SK-N-SH treated with all-trans-retinoic acid at 6 μM for 48 hours (cell line): ENCODE measurements around the gene SSMEM1.
"Not testable (repeated sequence)": the region's sequence is repeated elsewhere in the genome, so short reads cannot be mapped to it uniquely, and the experiment has no call there.

Source experiments
- ATAC-seq: fragments of 200-7000 bp; cut with Tn5 transposase; 3 replicates; pipeline ENCODE4 v1.9.1; 2020; ENCODE audit warnings: mild to moderate bottlenecking, moderate library complexity
- ARNTL ChIP-seq: fragments of 450-650 bp; formaldehyde crosslinking; IDR thresholded peaks from 2 replicates; pipeline ENCODE4 v1.5.0; 2020; ENCODE audit warnings: low read depth, mild to moderate bottlenecking, moderate library complexity, borderline replicate concordance
- BACH2 ChIP-seq: fragments of 250-450 bp; sonication (Bioruptor Pico); IDR thresholded peaks from 2 replicates; pipeline ENCODE4 v1.9.0; 2021; ENCODE audit warnings: mild to moderate bottlenecking, borderline replicate concordance
- CSDC2 ChIP-seq: fragments of 250-450 bp; sonication (Bioruptor Pico); IDR thresholded peaks from 2 replicates; pipeline ENCODE4 v1.5.0; 2020; ENCODE audit warnings: mild to moderate bottlenecking, moderate library complexity
- CSRNP3 ChIP-seq: fragments of 250-450 bp; sonication (Bioruptor Pico); IDR thresholded peaks from 2 replicates; pipeline ENCODE4 v1.5.1; 2021; ENCODE audit warnings: mild to moderate bottlenecking, moderate library complexity
- ESRRG ChIP-seq: fragments of 250-450 bp; sonication (Bioruptor Pico); IDR thresholded peaks from 2 replicates; pipeline ENCODE4 v1.6.1; 2021; ENCODE audit warnings: mild to moderate bottlenecking
- ISL1 ChIP-seq: fragments of 250-450 bp; sonication (Bioruptor Pico); IDR thresholded peaks from 2 replicates; pipeline ENCODE4 v2.1.2; 2022; ENCODE audit warnings: mild to moderate bottlenecking, moderate library complexity
- PPARA ChIP-seq: fragments of 250-450 bp; sonication (Bioruptor Pico); IDR thresholded peaks from 2 replicates; pipeline ENCODE4 v1.5.0; 2020; ENCODE audit warnings: mild to moderate bottlenecking, borderline replicate concordance
- RARB ChIP-seq: fragments of 250-450 bp; sonication (Bioruptor Pico); IDR thresholded peaks from 2 replicates; pipeline ENCODE4 v1.8.0; 2021; ENCODE audit warnings: mild to moderate bottlenecking, moderate library complexity
- TCF4 ChIP-seq: fragments of 250-450 bp; sonication (Bioruptor Pico); IDR thresholded peaks from 2 replicates; pipeline ENCODE4 v1.8.0; 2021; ENCODE audit warnings: mild to moderate bottlenecking, moderate library complexity, borderline replicate concordance
- TOX ChIP-seq: fragments of 250-450 bp; sonication (Bioruptor Pico); IDR thresholded peaks from 2 replicates; pipeline ENCODE4 v1.8.0; 2021; ENCODE audit warnings: mild to moderate bottlenecking, moderate library complexity, borderline replicate concordance
- TSHZ2 ChIP-seq: fragments of 250-450 bp; sonication (Bioruptor Pico); IDR thresholded peaks from 2 replicates; pipeline ENCODE4 v1.5.0; 2020; ENCODE audit warnings: mild to moderate bottlenecking, moderate library complexity
- ZC3H10 ChIP-seq: fragments of 250-450 bp; sonication (Bioruptor Pico); IDR thresholded peaks from 2 replicates; pipeline ENCODE4 v1.5.1; 2021; ENCODE audit warnings: mild to moderate bottlenecking, moderate library complexity
- ZFP3 ChIP-seq: fragments of 250-450 bp; sonication (Bioruptor Pico); IDR thresholded peaks from 2 replicates; pipeline ENCODE4 v1.5.0; 2020; ENCODE audit warnings: mild to moderate bottlenecking, moderate library complexity
- ZFP30 ChIP-seq: fragments of 450-650 bp; formaldehyde crosslinking; IDR thresholded peaks from 2 replicates; pipeline ENCODE4 v1.5.0; 2022; ENCODE audit warnings: mild to moderate bottlenecking, moderate library complexity
- ZNF565 ChIP-seq: fragments of 450-650 bp; formaldehyde crosslinking; conservative IDR thresholded peaks from 2 replicates; pipeline ENCODE4 v1.5.0; 2020; ENCODE audit warnings: low read depth, mild to moderate bottlenecking, moderate library complexity
- ZNF70 ChIP-seq: fragments of 450-650 bp; formaldehyde crosslinking; IDR thresholded peaks from 2 replicates; pipeline ENCODE4 v1.5.0; 2020; ENCODE audit warnings: mild to moderate bottlenecking, moderate library complexity
- ZNF8 ChIP-seq: fragments of 450-650 bp; formaldehyde crosslinking; IDR thresholded peaks from 2 replicates; pipeline ENCODE4 v1.5.0; 2020; ENCODE audit warnings: mild to moderate bottlenecking, moderate library complexity
- TF ChIP-seq, protein P1 (sequence below): fragments of 250-450 bp; sonication (Bioruptor Pico); IDR thresholded peaks from 2 replicates; pipeline ENCODE4 v1.8.0; 2020; ENCODE audit warnings: mild to moderate bottlenecking, moderate library complexity, borderline replicate concordance
- TF ChIP-seq, protein P2 (sequence below): fragments of 250-450 bp; sonication (Bioruptor Pico); IDR thresholded peaks from 2 replicates; pipeline ENCODE4 v1.5.1; 2020; ENCODE audit warnings: low read depth, mild to moderate bottlenecking, moderate library complexity

Gene SSMEM1

GRCh38 chr7:130221746-130222145 lies 14.1 kb downstream of the SSMEM1 start:
- no peak for ATAC-seq
- no peak for TF ChIP-seq ISL1 (CRISPR knock-in tag)
- no peak for TF ChIP-seq TOX
- no peak for TF ChIP-seq CSRNP3 (CRISPR knock-in tag)
- TF ChIP-seq ZC3H10 (CRISPR knock-in tag): no peak
- TF ChIP-seq ZNF70: no peak
- no peak for TF ChIP-seq BACH2
- no peak for TF ChIP-seq TSHZ2 (CRISPR knock-in tag)
- TF ChIP-seq ARNTL (CRISPR knock-in tag): no peak
- TF ChIP-seq, protein P1, sequence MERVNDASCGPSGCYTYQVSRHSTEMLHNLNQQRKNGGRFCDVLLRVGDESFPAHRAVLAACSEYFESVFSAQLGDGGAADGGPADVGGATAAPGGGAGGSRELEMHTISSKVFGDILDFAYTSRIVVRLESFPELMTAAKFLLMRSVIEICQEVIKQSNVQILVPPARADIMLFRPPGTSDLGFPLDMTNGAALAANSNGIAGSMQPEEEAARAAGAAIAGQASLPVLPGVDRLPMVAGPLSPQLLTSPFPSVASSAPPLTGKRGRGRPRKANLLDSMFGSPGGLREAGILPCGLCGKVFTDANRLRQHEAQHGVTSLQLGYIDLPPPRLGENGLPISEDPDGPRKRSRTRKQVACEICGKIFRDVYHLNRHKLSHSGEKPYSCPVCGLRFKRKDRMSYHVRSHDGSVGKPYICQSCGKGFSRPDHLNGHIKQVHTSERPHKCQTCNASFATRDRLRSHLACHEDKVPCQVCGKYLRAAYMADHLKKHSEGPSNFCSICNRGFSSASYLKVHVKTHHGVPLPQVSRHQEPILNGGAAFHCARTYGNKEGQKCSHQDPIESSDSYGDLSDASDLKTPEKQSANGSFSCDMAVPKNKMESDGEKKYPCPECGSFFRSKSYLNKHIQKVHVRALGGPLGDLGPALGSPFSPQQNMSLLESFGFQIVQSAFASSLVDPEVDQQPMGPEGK (CRISPR knock-in tag): no peak
- no peak for TF ChIP-seq TCF4 (CRISPR knock-in tag)
- TF ChIP-seq PPARA (CRISPR knock-in tag): no peak

DNA sequence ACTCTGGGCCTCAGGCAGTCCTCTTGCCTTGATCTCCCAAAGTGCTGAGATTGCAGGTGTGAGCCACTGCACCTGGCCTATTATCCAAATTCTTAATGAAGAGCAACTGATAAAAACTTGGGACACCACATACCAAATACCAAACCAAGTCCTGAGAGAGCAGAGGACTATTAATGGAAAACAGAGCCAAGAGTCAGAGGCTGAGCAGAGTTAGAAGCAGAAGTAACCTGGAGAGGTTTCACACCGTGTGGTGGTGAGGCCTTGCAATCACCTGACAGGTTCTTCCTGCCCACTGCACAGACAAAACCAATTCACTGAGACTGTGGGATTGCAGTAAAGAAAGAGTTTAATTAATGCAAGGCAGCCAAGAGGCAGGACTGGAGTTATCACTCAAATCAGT lies 16.0 kb downstream of the SSMEM1 start:
- ATAC-seq: no peak
- TF ChIP-seq ZNF8 (CRISPR knock-in tag): no peak
- no peak for TF ChIP-seq CSDC2

DNA sequence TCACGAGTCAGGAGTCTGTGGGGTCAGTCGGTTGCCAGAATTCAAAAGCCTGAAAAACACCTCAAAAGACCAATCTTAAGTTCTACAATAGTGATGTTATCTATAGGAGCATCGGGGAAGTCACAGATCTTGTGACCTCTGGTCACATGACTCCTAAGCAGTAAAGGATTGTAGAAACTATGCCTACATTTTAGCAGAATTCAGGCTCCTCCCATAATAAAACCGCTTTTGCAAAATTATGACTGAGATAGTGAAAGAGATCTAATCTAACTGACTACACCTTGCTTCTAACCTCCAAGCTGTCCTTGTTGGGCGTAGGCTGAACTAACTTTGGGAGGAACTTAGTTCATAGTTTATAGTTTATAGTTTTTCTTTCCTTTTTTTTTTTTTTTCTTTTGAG lies 16.6 kb downstream of the SSMEM1 start:
- ATAC-seq: no peak
- TF ChIP-seq TOX: no peak
- no peak for TF ChIP-seq RARB
- TF ChIP-seq ZFP30: no peak
- no peak for TF ChIP-seq BACH2
- TF ChIP-seq CSRNP3 (CRISPR knock-in tag): no peak
- TF ChIP-seq, protein P2, sequence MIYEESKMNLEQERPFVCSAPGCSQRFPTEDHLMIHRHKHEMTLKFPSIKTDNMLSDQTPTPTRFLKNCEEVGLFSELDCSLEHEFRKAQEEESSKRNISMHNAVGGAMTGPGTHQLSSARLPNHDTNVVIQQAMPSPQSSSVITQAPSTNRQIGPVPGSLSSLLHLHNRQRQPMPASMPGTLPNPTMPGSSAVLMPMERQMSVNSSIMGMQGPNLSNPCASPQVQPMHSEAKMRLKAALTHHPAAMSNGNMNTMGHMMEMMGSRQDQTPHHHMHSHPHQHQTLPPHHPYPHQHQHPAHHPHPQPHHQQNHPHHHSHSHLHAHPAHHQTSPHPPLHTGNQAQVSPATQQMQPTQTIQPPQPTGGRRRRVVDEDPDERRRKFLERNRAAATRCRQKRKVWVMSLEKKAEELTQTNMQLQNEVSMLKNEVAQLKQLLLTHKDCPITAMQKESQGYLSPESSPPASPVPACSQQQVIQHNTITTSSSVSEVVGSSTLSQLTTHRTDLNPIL (CRISPR knock-in tag): no peak
- TF ChIP-seq ZNF8 (CRISPR knock-in tag): no peak
- no peak for TF ChIP-seq ZFP3
- TF ChIP-seq, protein P1 (CRISPR knock-in tag): no peak
- TF ChIP-seq ZNF565 (CRISPR knock-in tag): no peak
- no peak for TF ChIP-seq ESRRG (CRISPR knock-in tag)
- no peak for TF ChIP-seq ISL1 (CRISPR knock-in tag)
- no peak for TF ChIP-seq ZC3H10 (CRISPR knock-in tag)
- no peak for TF ChIP-seq PPARA (CRISPR knock-in tag)

GRCh38 chr7:130224923-130225322 lies 17.3 kb downstream of the SSMEM1 start:
- not testable (repeated sequence) for ATAC-seq
